ENCODE measurements around the gene BOLL.

BOLL gene

DNA sequence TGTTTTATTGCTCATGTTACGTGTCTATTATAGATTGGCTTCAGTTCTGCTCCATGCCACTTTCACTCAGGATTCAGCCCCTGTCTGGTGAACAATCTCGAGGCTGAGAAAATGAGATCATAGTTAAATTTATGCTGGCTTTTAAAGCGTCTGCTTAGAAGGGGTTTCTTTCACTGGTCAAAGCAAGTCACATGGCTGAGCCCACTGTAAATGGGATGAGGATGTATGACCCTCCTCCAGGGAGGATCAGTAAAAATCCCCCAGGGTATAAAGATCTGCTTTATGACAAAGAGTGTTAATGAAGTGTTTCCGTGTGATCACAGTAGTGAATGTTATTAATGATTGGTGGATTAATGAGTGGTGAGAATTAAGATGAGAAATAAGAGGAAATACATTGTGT, 13.1 kb upstream of the BOLL start:
- DNase-seq (ENCODE audit: extremely low read depth, low read depth) = no peak
- TF ChIP-seq, protein P1, sequence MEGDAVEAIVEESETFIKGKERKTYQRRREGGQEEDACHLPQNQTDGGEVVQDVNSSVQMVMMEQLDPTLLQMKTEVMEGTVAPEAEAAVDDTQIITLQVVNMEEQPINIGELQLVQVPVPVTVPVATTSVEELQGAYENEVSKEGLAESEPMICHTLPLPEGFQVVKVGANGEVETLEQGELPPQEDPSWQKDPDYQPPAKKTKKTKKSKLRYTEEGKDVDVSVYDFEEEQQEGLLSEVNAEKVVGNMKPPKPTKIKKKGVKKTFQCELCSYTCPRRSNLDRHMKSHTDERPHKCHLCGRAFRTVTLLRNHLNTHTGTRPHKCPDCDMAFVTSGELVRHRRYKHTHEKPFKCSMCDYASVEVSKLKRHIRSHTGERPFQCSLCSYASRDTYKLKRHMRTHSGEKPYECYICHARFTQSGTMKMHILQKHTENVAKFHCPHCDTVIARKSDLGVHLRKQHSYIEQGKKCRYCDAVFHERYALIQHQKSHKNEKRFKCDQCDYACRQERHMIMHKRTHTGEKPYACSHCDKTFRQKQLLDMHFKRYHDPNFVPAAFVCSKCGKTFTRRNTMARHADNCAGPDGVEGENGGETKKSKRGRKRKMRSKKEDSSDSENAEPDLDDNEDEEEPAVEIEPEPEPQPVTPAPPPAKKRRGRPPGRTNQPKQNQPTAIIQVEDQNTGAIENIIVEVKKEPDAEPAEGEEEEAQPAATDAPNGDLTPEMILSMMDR (IDR thresholded peaks at IDR 0.05; ENCODE audit: low read depth, low read length, missing control alignments) = no peak
- H3K4me3 ChIP-seq (replicated peaks; ENCODE audit: low read depth, low read length) = no peak overlapping the region

DNA sequence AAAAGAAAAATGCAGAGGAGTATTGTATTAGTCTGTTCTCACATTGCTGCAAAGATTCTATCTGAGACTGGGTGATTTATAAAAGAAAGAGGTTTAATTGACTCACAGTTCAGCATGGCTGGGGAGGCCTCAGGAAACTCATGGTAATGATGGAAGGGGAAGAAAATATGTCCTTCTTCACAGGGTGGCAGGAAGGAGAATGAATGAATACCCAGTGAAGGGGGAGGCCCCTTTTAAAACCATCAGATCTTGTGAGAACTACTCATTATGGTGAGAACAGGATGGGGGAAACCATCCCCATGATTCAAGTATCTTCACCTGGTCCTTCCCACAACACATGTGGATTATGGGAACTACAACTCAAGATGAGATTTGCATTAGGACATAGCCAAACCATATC, 10.2 kb upstream of the BOLL start:
- TF ChIP-seq, protein P1 (IDR thresholded peaks at IDR 0.05; ENCODE audit: low read depth, low read length, missing control alignments) = no peak

DNA sequence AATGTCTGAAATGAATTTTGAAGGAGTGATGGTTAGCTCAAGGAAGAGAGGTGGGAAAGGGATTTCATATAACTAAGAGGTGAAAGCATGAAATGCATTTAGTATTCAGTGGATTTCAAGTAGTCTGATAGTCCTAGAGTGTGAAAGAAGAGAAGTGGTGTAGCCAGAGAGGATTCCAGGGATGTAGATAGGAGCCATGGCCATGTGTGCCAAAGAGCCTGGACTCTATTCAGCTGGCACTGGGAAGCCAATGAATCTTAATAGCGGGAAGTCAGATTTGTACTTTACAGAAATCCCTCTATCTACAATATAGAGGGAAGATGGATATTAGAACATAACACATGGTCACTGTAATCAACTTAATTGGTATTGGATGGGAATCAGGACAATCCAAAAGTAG, 8.3 kb upstream of the BOLL start:
- TF ChIP-seq, protein P1 (IDR thresholded peaks at IDR 0.05; ENCODE audit: low read depth, low read length, missing control alignments) = no peak
- no peak overlapping the region for H3K4me3 ChIP-seq (replicated peaks; ENCODE audit: low read depth, low read length)
- no peak for DNase-seq (ENCODE audit: extremely low read depth, low read depth)

More for the DNA sequence above, 10.2 kb upstream of the BOLL start:
- no peak for DNase-seq (ENCODE audit: extremely low read depth, low read depth)
- H3K4me3 ChIP-seq (replicated peaks; ENCODE audit: low read depth, low read length) = no peak overlapping the region

DNA sequence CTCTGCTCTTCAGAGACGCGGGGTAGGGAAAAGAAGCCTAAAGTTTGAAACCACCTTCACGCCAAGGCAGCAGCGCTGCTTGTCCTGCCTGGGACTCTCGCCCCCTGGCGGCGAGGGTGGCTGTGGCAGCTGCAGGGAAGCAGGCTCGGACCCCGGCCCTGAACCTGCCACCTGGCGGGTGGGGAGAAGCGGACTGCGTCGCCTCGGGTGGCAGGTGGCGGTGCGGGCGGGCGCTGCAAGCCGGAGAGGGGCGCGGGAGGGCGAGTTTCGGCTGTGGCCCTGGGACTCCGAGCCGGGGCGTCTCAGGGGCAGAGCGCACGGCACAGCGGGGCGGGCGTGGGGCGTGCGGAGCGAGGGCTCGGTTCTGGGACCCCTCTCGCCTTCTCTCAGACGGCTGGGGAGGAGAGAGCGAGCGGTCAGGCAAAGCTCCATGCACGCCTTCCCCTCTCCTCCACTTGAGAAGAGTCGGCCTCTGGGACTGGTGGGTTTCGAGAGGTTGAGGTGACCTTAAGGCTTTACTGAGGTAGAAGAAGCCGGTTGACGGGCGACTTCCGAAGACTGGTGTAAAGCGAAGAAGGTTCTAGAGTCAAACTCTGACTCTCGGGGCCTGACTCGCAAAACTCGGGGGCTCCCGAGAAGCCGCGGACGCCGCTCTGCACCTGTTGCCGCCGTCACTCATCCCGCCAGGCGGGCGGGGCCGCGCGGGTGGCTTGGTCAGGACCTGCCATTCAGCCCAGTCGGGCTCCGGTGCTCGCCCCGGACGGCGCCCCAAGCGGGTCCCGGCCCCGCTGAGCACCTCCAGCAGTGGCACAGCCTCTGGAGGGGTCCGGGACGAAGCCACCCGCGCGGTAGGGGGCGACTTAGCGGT, 1.1 kb upstream of the BOLL start:
- DNase-seq (ENCODE audit: extremely low read depth, low read depth) = no peak
- no peak overlapping the region for H3K4me3 ChIP-seq (replicated peaks; ENCODE audit: low read depth, low read length)
- TF ChIP-seq, protein P1 (IDR thresholded peaks at IDR 0.05; ENCODE audit: low read depth, low read length, missing control alignments) = peak; percentile 38

DNA sequence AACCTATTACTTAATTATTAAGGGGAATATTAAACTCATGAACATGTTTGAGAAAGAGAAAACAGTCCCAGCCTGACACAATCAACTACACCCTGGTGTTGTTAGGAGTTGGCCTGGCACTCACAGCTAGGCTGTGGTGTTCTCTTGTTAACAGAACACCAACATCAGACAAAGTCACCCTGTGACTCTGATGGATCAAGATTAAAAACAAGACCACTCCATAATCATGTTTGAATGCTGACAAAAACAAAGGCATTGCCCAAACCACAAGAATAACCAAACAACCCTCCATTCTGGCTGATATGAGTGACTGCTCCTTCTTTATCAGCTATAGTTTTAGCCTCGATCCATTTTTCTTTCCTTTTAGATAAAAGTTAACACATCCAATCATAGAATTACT, 3.0 kb downstream of the BOLL start:
- no peak for DNase-seq (ENCODE audit: extremely low read depth, low read depth)
- TF ChIP-seq, protein P1 (IDR thresholded peaks at IDR 0.05; ENCODE audit: low read depth, low read length, missing control alignments) = no peak
- H3K4me3 ChIP-seq (replicated peaks; ENCODE audit: low read depth, low read length) = no peak overlapping the region

DNA sequence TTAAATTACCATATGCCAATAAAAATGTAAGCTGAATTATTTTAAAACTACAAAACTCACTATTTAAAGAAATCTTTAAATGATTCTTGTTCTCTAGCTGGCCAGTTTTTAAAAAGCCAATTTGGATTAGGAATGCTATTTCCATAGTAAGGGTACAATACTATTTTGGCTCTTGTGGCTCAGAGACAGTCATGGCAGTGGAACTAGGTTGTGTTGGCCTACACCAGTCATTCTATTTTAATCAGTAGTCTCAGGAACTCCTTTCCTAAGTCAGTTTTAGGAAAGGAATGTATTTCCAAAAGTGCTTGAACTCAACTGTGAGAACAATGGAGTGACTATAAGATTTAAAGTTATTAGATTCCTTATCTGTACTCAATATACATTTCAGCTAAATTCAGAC, 5.9 kb downstream of the BOLL start:
- TF ChIP-seq, protein P1 (IDR thresholded peaks at IDR 0.05; ENCODE audit: low read depth, low read length, missing control alignments) = no peak
- no peak overlapping the region for H3K4me3 ChIP-seq (replicated peaks; ENCODE audit: low read depth, low read length)
- no peak for DNase-seq (ENCODE audit: extremely low read depth, low read depth)

Measured in HFF-Myc (cell line).